ENCODE measurements around the gene DHRSX.

DNA sequence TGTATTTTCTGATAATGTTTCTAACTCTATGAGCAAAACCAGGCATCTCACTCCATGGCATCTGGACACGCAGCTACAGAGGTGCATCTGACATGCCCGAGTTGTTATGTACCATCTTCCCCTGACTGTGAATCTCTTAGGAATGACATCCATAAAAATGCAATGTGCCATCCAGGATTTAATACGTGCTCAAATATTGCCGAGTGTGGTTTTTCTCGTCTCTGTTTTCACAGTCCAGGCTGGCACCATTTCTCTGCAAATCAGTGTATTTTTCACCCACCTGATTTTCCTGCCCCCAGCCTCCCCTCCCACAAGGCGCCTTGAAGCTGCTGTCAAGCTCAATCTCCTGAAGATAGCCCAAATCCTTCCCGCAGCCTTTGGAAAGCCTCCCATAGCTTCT, 154.6 kb downstream of the DHRSX start:
- TF ChIP-seq, protein P1, sequence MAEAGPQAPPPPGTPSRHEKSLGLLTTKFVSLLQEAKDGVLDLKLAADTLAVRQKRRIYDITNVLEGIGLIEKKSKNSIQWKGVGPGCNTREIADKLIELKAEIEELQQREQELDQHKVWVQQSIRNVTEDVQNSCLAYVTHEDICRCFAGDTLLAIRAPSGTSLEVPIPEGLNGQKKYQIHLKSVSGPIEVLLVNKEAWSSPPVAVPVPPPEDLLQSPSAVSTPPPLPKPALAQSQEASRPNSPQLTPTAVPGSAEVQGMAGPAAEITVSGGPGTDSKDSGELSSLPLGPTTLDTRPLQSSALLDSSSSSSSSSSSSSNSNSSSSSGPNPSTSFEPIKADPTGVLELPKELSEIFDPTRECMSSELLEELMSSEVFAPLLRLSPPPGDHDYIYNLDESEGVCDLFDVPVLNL (IDR thresholded peaks at IDR 0.05; ENCODE audit: low read depth, low read length): no peak
- TF ChIP-seq PKNOX1 (IDR thresholded peaks at IDR 0.05) (no peak), SPI1 (IDR thresholded peaks at IDR 0.05; ENCODE audit: borderline replicate concordance, insufficient read depth, low read depth, low read length) (no peak), CEBPB (IDR thresholded peaks at IDR 0.05; ENCODE audit: borderline replicate concordance in 1 of 2, low read depth in 2 of 2, low read length in 2 of 2) (no peak), CBX5 (IDR thresholded peaks at IDR 0.05; ENCODE audit: low read depth) (no peak), KAT2A (conservative IDR thresholded peaks at IDR 0.05; ENCODE audit: control insufficient read depth, low read depth, low read length) (no peak), CTCF (IDR thresholded peaks at IDR 0.05 in 2 of 3, conservative IDR thresholded peaks at IDR 0.05 in 1 of 3; ENCODE audit: control insufficient read depth in 2 of 3, extremely low read depth in 1 of 3, insufficient read depth in 1 of 3, low read depth in 3 of 3, low read length in 3 of 3) (no peak), KDM1A (IDR thresholded peaks at IDR 0.05; ENCODE audit: borderline replicate concordance) (no peak), SUZ12 (IDR thresholded peaks at IDR 0.05; ENCODE audit: unreplicated experiment) (no peak)
- TF ChIP-seq, protein P2, sequence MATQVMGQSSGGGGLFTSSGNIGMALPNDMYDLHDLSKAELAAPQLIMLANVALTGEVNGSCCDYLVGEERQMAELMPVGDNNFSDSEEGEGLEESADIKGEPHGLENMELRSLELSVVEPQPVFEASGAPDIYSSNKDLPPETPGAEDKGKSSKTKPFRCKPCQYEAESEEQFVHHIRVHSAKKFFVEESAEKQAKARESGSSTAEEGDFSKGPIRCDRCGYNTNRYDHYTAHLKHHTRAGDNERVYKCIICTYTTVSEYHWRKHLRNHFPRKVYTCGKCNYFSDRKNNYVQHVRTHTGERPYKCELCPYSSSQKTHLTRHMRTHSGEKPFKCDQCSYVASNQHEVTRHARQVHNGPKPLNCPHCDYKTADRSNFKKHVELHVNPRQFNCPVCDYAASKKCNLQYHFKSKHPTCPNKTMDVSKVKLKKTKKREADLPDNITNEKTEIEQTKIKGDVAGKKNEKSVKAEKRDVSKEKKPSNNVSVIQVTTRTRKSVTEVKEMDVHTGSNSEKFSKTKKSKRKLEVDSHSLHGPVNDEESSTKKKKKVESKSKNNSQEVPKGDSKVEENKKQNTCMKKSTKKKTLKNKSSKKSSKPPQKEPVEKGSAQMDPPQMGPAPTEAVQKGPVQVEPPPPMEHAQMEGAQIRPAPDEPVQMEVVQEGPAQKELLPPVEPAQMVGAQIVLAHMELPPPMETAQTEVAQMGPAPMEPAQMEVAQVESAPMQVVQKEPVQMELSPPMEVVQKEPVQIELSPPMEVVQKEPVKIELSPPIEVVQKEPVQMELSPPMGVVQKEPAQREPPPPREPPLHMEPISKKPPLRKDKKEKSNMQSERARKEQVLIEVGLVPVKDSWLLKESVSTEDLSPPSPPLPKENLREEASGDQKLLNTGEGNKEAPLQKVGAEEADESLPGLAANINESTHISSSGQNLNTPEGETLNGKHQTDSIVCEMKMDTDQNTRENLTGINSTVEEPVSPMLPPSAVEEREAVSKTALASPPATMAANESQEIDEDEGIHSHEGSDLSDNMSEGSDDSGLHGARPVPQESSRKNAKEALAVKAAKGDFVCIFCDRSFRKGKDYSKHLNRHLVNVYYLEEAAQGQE (IDR thresholded peaks at IDR 0.05; ENCODE audit: low read depth, low read length): no peak
